Erythroblast (primary cell): ENCODE measurements around the gene SRGAP3.

Experiments used
- GATA1 ChIP-seq: IDR thresholded peaks from 2 replicates; pipeline ENCODE4 v1.6.1; 2011; ENCODE audit warnings: low read depth, mild to moderate bottlenecking, control low read depth, low read length, moderate library complexity
- POLR2A ChIP-seq: IDR thresholded peaks from 2 replicates; pipeline ENCODE4 v1.6.1; 2011; ENCODE audit warnings: mild to moderate bottlenecking, low read length

DNA sequence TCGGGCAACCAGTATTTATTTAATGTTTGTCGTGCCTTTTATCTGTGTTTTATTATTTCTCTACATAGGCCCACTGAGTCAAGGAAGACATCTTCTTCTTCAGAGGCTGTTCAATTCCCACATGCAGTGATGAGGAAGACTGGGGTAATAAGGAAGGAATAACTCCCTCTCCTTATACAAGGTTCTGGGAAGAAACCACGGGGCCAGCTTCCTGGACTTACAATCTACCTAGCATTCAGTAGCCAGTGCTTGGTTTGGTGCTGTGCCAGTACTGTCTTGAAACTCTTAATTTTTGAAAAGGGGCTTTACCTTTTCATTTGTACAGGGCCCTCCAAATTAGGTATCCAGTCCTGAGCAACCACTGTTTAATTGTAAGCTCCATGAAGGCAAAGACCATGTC lies 51.2 kb downstream of the SRGAP3 start:
- TF ChIP-seq POLR2A, result no peak
- TF ChIP-seq GATA1, result no peak
